COLO668 (cell line): ENCODE data around the gene NTM.

Experiments used
- DNase-seq: peaks from one replicate; lab custom pipeline; 2025; ENCODE audit not compliant: unreplicated experiment; lab: John Stamatoyannopoulos, UW

NTM gene

DNA sequence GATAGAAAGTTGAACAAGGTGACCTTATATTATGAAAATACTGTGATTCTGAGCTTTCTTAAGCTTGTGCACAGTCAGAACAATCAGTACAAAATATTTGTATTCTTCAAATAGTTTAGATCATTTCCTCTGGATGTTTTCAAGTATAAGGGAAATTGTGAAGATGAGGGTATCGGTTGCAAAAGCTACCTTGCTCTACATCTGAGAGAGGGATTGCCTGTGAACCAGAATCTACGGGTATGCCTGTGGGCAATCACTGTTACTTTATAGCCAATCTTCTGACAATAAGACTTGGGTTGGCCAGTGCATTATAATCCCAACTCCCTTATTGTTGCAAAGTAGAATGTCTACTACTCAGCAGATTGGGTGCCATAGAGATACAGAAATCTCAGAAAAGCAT is 90.5 kb downstream of the NTM start:
- no peak for DNase-seq

GRCh38 chr11:131462622-131463021 is 92.2 kb downstream of the NTM start:
- no peak for DNase-seq

DNA sequence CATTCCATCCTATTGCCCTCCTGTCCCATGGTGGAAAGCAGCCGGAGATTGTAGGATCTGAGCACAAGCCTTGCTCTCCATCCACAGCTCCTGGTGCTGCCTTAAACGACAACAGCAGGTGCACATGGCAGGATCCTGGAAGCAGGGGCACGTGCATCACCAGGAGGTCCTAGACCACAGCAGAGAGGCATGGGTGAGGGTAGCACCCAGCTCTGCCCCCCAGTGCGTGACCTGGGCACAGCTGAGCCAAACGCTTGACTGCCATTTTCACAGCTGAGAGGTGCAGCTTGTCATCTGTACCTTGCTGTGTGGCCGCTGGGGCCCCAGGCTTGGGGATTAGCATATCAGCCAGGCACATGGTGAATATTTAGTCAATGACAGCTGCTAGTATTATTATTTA is 92.7 kb downstream of the NTM start:
- no peak for DNase-seq

DNA sequence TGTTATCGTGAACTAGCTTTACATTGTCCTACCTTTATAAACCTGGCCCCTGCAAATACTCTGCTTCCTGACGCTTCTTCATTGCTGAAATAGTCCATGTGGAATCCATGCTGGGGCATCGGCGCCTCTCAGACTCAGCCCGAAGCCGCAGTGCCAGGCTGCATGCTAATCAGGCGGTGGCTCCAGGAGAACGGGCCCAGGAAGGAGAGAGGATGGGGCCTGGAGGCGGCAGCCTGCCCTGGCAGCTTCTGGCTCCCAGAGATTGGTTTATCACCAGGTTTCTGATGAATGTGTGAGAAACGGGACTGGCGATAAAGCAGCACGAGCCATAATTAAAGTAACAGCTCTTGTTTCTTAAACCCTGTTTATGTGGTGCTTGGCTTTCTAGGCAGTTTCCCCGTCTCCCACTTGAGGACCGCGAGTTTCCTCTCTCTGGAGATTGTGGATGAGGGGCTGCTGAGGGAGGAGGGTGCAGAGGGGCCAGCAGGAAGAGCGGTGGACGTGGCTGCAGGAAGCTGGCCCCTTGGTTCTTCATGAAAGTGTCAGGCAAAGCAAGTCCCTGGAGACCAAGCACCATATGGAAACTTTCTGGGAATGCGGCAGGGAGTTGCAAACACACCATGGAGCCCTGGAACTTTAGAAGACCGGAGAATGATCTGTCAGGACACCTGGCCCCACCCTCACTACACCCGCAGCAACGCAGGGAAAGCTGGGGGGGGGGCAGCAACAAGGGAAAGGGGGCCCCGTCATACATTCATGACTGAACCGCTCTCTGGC is 93.4 kb downstream of the NTM start:
- DNase-seq = no peak

- DNase-seq = no peak
These were observed 94.0 kb downstream of the NTM start for GRCh38 chr11:131464461-131464860.

DNA sequence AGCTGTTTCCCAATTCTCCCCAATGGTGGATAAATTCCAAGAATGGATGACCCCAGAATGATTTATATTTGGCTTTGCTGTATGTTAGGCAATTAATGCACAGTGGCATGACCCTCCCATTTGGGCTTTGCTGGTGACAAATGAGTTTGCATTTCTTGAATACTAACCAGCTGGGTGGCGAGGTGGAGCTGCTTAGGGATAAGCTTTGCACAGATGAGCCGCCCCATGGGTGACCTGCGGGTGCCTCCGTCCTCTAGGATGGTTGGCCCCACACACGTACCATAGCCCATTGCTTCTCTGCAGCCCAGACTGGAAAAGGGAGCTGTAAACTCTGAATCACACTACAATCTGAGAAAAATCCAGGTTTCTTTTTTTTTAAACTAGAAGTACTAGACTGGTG is 94.6 kb downstream of the NTM start:
- DNase-seq = no peak

GRCh38 chr11:131465746-131466145 is 95.3 kb downstream of the NTM start:
- DNase-seq = no peak

- DNase-seq = no peak
These were observed 97.4 kb downstream of the NTM start for GRCh38 chr11:131467645-131468394.

GRCh38 chr11:131468565-131468964 is 98.2 kb downstream of the NTM start:
- DNase-seq = no peak

DNA sequence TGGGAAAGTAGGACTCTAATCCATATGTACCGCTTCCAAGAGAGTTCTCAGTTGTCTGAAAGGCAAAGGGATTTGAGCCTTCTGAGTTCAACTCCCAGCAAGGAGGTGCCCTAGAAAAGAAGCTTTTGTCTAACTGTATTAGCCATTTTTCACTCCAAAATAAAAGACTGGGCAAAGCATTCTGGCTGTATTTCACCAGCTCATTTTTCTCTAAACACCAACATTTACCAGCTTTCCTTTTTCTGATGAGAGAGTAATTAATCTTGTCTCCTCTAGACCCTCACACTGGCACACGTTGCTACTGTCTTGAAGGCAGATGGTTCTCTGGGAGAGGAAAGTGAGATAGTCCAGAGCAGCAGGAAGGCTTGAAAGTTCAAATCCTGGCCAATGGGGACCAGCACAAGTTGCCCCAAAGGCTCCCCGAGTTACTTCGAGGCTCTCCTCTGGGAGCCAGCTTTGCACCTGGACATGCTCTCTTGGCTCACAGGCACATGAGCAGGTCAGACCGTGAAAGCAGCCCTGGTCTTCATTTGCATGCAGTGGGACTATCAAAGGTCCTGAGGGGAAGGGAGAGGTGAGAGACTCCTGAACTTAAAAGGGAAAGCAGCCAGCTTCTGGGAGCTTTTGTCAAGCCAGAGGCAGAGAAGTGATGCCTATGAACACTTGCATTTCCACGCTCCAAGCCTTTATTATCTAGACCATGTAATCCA is 100.0 kb downstream of the NTM start:
- DNase-seq = no peak

DNA sequence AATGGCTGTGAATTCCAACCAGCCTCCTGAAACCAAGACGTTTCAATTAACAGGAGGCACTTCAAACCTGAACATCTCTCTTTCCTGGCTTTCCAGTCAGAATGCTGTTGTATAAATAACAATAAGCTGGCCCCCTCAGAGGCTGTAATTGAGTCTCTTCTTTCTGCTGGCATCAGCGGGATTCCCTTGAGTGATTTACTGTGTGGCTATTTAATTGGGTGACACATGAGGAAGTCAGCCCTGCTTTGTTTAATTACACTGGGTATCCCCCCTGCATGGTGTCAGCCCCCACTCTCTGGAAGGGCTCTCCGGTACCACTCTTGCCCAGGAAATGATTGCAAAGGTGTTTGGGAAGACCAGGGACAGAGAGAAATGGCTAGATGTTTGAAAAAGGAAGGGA is 101.6 kb downstream of the NTM start:
- DNase-seq = no peak

DNA sequence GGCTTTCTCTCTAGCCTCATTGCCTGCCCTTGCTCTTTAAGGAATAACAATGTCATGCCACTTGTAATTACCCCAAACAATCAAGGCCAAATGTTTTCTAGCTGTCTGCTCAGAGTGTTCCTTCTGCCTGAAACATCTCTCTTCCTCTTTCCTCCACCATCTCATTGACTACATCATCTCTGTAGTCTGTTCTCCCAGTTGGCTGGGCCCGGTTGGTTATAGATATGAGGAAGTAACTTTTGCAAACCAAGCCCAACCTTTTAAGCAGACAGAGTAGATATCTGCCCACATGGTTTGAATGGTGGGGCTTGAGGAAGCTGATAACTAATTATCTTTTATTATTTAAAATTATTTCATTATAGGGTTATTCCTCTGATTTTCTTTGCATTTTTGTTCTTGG is 104.5 kb downstream of the NTM start:
- no peak for DNase-seq

DNA sequence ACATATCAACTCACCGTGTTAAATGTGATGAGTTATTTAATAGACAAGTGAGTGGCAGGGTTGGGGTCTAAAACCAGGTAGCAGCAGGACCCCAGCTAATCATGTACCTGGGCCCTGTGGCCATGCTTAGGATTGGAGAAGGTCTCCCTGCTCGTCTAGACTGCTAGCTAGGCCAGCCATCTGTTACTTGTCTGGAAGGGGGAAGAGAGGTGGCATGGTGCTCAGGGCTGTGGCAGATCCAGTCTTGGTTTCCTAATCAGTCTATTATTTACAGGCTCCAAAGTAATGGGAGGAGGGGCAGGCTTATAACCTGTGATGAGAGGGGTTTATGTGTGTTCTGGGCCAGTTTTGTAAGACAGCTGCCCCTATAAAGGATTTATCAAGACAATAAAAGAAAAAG is 105.9 kb downstream of the NTM start:
- DNase-seq = no peak

GRCh38 chr11:131478341-131478740 is 107.9 kb downstream of the NTM start:
- no peak for DNase-seq

GRCh38 chr11:131481303-131481702 is 110.9 kb downstream of the NTM start:
- DNase-seq = no peak

DNA sequence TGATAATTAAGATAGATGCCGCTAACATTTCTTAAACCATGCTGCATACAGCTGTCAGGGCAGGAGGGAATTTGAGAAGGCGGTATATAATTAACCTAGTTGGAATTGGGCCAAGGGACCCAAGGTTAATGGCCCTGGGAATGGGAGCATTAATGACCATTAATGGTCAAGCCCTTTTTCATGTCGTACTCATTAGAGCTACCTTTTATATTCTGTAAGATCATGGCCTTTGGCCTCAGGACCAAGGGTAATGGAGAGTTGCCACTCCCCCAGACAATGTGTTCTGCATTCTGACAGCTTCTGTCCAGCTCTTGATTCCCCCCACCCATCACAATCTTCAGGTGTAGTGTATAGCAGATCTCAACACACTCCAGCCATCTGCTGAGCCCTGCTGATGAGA is 111.6 kb downstream of the NTM start:
- no peak for DNase-seq

DNA sequence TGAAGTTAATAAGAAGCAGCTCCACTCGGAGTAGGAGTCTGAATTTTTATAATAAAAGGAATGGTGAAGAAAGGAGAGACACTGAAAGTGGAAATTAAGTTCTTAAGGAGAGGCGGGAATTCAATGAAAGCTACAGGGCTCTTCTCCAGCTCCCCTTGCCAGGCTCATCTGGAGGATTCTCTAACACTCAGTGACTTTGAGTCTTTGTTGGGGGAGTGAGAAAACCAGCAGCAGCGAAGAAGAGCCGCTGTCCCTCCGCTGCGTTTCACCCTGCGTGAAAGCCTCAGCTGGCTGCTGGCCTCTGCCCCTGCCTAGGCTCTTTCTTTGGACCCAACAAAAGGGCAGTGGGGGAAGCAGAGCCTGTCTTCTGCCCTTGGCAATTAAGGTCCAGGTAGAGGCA is 113.0 kb downstream of the NTM start:
- no peak for DNase-seq

DNA sequence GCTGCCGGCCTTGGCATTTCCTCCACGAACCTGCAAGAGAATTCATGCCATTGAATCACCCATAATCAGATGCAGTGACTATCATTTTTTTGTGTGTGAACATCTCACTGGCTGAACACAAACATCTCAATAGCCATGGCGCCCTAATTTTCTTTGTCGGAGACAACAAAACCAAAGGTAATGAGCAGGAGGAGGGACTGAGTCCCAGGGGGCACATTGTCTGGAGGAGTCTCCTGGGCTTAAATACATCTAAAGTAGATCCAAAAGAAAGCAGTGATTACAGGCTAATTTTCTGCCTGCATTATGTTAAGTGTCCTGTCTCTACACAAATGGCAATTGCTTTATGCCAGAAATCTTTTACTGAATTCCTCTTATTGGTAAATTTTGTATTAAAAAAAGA is 113.5 kb downstream of the NTM start:
- DNase-seq = no peak

GRCh38 chr11:131486100-131486499 is 115.7 kb downstream of the NTM start:
- no peak for DNase-seq

GRCh38 chr11:131486937-131487635 is 116.7 kb downstream of the NTM start:
- no peak for DNase-seq

- DNase-seq = no peak
These were observed 117.8 kb downstream of the NTM start for GRCh38 chr11:131488238-131488637.
